Nephron progenitor cell (in vitro differentiated cells): ENCODE data around the gene GAD2.

Source experiments
- DNase-seq: peaks from one replicate; pipeline ENCODE4 v3.0.0; 2021
- H3K27ac Mint-ChIP-seq: 2 replicates; pipeline ENCODE4 v1.8.0; 2021; ENCODE audit warnings: mild to moderate bottlenecking, moderate library complexity, mixed read lengths
- H3K27me3 Mint-ChIP-seq: 2 replicates; pipeline ENCODE4 v1.8.0; 2021; ENCODE audit warnings: mild to moderate bottlenecking, low read depth, mixed read lengths; ENCODE audit not compliant: poor library complexity
- H3K36me3 Mint-ChIP-seq: 2 replicates; pipeline ENCODE4 v1.8.0; 2021; ENCODE audit warnings: low read depth, mixed read lengths
- H3K4me1 Mint-ChIP-seq: 2 replicates; pipeline ENCODE4 v1.8.0; 2021; ENCODE audit warnings: mixed read lengths
- H3K4me3 Mint-ChIP-seq: 2 replicates; pipeline ENCODE4 v1.8.0; 2021; ENCODE audit warnings: mild to moderate bottlenecking, moderate library complexity, mixed read lengths
- H3K9me3 Mint-ChIP-seq: 2 replicates; pipeline ENCODE4 v1.8.0; 2021; ENCODE audit warnings: mild to moderate bottlenecking, moderate library complexity, mixed read lengths
- TF ChIP-seq, protein P1 (sequence below): fragments of 200-600 bp; sonication (generic); IDR thresholded peaks from 2 replicates; pipeline ENCODE4 v1.5.0; 2021; ENCODE audit warnings: antibody characterized with exemption

The GAD2 gene

DNA sequence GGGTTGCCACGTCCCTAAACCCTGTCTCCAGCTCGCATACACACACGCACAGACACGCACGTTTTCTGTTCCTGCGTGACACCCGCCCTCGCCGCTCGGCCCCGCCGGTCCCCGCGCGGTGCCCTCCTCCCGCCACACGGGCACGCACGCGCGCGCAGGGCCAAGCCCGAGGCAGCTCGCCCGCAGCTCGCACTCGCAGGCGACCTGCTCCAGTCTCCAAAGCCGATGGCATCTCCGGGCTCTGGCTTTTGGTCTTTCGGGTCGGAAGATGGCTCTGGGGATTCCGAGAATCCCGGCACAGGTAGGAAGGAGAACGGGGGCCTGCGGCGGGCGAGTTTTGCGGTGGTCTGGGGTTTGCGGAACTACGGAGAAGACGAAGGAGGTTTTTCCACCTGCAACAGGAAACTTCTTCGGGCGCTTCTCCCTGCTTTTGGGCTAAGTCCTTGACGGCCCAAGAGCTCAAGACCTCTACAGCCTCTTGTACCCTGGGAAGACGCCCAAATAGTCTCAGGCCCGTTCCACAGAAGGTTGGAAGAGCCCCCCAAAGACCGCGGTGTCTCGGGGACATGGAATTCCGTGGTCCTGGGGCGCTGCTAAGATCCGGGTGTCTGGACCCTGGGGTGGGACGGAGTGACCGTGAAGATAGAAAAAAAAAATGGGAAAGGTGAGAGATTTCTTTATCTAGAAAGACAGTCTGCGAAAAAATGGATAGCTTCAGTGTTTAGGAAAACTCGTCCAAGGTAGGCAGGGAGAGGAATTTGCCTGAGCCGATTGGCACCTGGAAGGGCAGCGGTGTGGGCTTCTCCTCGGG is at the start of gene GAD2:
Gene GAD2, plus strand, starts transcription at position 190 of the 811 bp plus-strand sequence. Its CDS starts 36 bp downstream, at position 226.
- H3K4me1 Mint-ChIP-seq = peaks cover 40% of the 10 kb centered on the region
- H3K4me3 Mint-ChIP-seq = peak within 1 kb of the TSS; percentile 80
- no peak within 1 kb of the TSS for H3K27ac Mint-ChIP-seq
- H3K27me3 Mint-ChIP-seq = no peaks in the 10 kb centered on the region
- peaks cover 3% of the 10 kb centered on the region for H3K9me3 Mint-ChIP-seq
- no peaks in the 10 kb centered on the region for H3K36me3 Mint-ChIP-seq
- DNase-seq = peak; percentile 26
- TF ChIP-seq, protein P1, sequence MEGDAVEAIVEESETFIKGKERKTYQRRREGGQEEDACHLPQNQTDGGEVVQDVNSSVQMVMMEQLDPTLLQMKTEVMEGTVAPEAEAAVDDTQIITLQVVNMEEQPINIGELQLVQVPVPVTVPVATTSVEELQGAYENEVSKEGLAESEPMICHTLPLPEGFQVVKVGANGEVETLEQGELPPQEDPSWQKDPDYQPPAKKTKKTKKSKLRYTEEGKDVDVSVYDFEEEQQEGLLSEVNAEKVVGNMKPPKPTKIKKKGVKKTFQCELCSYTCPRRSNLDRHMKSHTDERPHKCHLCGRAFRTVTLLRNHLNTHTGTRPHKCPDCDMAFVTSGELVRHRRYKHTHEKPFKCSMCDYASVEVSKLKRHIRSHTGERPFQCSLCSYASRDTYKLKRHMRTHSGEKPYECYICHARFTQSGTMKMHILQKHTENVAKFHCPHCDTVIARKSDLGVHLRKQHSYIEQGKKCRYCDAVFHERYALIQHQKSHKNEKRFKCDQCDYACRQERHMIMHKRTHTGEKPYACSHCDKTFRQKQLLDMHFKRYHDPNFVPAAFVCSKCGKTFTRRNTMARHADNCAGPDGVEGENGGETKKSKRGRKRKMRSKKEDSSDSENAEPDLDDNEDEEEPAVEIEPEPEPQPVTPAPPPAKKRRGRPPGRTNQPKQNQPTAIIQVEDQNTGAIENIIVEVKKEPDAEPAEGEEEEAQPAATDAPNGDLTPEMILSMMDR = no peak

DNA sequence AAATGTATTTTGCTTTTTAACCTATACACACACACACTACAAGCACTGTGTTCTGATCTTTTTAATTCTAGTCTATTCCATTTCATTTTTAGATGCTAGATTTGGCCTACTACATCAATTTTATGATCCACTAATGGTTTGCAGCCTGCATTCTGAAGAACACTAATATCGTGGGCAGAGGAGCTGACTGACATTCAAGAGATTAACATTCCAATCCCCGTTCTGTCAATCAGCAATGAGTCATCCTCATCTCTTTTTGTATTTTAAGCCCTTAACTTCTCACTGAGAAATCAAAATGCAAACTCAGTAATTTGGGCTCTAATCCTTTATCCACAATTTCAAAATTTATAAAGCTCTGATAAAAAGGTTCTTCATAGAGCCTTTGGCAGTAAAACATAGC is 47.1 kb upstream of the GAD2 start:
- Mint-ChIP-seq H3K4me1 (peaks cover 4% of the 10 kb centered on the region), H3K36me3 (no peaks in the 10 kb centered on the region), H3K4me3 (no peak overlapping the region), H3K9me3 (no peaks in the 10 kb centered on the region), H3K27ac (no peak overlapping the region), H3K27me3 (peaks cover 4% of the 10 kb centered on the region)
- no peak for DNase-seq
- TF ChIP-seq, protein P1 = no peak

DNA sequence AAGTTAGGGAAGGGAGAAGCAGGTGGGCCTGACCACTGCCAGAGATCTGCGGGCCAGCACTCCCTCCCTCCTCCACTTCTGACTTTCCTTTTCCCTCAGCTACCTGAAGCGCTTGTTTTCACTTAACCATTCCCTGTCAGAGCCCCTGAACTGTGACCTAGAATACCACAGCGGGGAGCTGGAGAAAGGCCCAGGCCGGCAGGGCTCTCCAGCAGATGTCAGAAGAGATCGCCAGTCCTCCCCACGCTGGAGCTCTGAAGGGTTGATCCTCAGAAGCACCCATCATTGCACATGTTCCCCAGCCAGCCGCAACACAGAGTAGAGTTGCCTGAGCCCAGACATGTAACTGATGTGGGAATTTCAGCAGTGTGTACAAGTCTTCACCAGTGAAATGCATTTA is 44.4 kb upstream of the GAD2 start:
- Mint-ChIP-seq H3K36me3 (no peaks in the 10 kb centered on the region), H3K4me3 (no peak overlapping the region), H3K4me1 (peaks cover 4% of the 10 kb centered on the region), H3K27ac (no peak overlapping the region), H3K27me3 (peaks cover 4% of the 10 kb centered on the region), H3K9me3 (no peaks in the 10 kb centered on the region)
- DNase-seq = peak; percentile 4
- TF ChIP-seq, protein P1 = no peak

DNA sequence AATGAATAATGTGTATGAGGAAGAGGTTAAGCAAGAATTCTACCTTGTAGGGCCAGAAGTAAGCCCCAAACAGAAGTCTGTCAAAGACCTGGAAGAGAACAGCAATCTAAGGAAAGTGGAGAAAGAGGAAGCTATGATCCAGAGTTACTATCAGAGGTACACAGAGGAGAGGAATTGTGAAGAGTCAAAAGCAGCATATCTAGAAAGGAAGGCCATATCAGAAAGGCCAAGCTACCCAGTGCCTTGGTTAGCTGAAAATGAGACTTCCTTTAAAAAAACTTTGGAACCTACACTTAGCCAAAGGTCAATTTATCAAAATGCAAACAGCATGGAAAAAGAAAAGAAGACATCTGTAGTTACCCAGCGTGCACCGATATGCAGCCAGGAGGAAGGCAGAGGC is 42.7 kb upstream of the GAD2 start:
- Mint-ChIP-seq H3K4me3 (no peak overlapping the region), H3K27ac (no peak overlapping the region), H3K27me3 (peaks cover 8% of the 10 kb centered on the region), H3K9me3 (no peaks in the 10 kb centered on the region), H3K36me3 (no peaks in the 10 kb centered on the region), H3K4me1 (peaks cover 4% of the 10 kb centered on the region)
- TF ChIP-seq, protein P1 = no peak
- DNase-seq = no peak

DNA sequence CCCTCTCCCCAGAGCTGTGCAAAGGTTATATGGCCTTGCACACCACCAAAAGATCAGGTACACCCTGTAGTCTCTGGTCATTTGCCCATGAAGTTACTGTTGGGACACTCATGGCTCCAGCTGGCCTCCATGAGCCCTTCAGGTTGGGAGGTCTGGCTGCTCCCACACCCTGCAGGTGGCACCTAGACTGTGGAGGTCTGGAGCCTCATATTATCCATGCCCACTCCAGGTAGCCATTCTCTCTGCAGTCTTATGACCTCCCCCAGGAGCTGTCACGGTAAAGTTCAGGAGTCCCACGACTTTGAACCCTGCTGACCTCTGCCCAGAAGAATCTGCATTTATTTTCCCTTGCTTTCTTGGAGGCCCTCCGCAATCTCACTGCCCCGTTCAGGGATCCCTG is 39.2 kb upstream of the GAD2 start:
- peaks cover 12% of the 10 kb centered on the region for H3K27me3 Mint-ChIP-seq
- no peaks in the 10 kb centered on the region for H3K4me1 Mint-ChIP-seq
- H3K4me3 Mint-ChIP-seq = no peak overlapping the region
- no peak overlapping the region for H3K27ac Mint-ChIP-seq
- DNase-seq = no peak
- H3K36me3 Mint-ChIP-seq = no peaks in the 10 kb centered on the region
- no peaks in the 10 kb centered on the region for H3K9me3 Mint-ChIP-seq
- TF ChIP-seq, protein P1 = no peak

DNA sequence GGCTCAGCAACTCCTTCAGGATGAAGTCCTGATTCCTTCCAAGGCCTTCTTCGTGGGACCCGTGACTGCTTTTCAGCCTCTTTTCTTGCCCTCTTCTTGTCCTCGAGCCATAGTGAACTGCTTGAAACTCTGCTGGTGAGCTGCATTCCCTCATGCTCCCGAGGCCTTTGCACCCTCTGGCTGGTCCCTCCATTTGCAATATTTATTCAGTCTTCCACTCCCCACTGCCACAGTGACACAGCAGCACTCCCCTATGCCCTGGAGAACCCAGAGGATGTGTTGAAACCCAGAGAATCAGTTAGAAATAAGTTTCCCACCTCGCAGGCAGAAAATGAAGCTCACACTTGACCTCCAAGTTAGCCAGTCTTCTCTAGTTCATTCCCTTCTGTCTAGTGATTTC is 22.3 kb upstream of the GAD2 start:
- DNase-seq = no peak
- H3K27ac Mint-ChIP-seq = no peak overlapping the region
- H3K36me3 Mint-ChIP-seq = no peaks in the 10 kb centered on the region
- H3K9me3 Mint-ChIP-seq = peaks cover 2% of the 10 kb centered on the region
- H3K4me1 Mint-ChIP-seq = no peaks in the 10 kb centered on the region
- TF ChIP-seq, protein P1 = no peak
- peaks cover 6% of the 10 kb centered on the region for H3K27me3 Mint-ChIP-seq
- no peak overlapping the region for H3K4me3 Mint-ChIP-seq
